ENCODE measurements around the gene SASH1.

- no peak for TF ChIP-seq CTCF (IDR thresholded peaks at IDR 0.05; ENCODE audit: low read length)
- no peak for TF ChIP-seq EZH2 (IDR thresholded peaks at IDR 0.05; ENCODE audit: borderline replicate concordance, low read length)
These were observed 110.2 kb downstream of the SASH1 start for GRCh38 chr6:148452876-148453275.
